GOT3 (cell line): ENCODE results near the gene WDR70.
"Not testable (repeated sequence)": the region's sequence is repeated elsewhere in the genome, so short reads cannot be mapped to it uniquely, and the experiment has no call there.

Experiments used
- DNase-seq: peaks from one replicate; lab custom pipeline; 2025; ENCODE audit warnings: mixed read lengths; lab: John Stamatoyannopoulos, UW

Gene WDR70

DNA sequence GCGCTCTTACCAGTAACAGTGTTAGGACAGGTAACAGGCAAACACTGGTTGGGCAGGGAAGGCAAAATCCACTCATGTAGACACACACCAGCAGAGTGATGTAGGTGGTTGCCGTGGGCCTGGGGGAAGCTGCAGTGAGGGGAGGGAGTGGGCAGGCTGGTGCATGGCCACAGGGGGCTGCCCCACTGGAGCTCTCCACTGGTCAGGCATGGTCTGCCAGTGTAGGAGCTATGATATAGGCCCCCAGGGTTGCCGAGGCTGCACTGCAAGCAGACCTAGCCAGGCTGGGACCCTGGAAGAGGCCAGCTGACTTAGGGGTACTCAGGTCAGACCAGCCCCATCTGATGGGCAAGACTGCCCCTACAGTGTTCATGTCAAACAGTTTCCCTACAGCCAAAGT is 306.1 kb downstream of the WDR70 start:
- no peak for DNase-seq

DNA sequence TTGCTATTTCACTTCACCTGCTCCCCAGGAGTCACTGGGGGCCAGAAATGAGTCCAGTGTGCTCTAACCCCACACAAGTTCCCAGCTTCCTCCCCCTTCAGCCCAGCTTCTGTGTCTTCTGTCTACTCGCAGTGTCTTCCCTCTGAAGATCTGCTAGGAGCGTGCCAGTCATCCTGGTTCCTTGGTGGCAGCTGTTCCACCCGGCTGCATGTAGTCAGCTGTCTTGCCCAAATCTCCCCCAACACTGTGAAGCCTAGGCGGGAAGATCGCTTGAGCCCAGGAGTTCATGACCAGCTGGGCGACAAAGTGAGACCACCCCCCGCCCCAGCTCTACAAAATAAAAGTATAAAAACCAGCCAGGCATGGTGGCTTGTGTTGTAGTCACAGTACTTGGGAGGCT is 306.7 kb downstream of the WDR70 start:
- DNase-seq = no peak

DNA sequence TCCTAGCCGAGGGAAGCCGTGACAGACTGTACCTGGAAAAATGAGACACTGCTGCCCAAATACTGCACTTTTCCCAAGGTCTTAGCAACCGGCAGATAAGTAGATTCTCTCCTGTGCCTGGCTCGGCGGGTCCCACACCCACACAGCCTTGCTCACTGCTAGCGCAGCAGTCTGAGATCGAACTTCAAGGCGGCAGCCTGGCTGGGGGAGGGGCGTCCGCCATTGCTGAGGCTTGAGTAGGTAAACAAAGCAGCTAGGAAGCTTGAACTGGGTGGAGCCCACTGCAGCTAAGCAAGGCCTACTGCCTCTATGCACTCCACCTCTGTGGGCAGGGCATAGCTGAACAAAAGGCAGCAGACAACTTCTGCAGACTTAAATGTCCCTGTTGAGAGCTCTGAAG is 309.8 kb downstream of the WDR70 start:
- DNase-seq = not testable (repeated sequence)

DNA sequence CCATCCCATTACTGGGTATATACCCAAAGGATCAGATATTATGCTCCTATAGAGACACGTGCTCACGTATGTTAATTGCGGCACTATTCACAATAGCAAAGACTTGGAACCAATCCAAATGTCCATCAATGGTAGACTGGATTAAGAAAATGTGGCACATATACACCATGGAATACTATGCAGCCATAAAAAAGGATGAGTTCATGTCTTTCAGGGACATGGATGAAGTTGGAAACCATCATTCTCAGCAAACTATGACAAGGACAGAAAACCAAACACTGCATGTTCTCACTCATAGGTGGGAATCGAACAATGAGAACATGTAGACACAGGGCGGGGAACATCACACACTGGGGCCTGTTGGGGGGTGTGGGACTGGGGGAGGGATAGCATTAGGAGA is 315.2 kb downstream of the WDR70 start:
- DNase-seq = not testable (repeated sequence)

DNA sequence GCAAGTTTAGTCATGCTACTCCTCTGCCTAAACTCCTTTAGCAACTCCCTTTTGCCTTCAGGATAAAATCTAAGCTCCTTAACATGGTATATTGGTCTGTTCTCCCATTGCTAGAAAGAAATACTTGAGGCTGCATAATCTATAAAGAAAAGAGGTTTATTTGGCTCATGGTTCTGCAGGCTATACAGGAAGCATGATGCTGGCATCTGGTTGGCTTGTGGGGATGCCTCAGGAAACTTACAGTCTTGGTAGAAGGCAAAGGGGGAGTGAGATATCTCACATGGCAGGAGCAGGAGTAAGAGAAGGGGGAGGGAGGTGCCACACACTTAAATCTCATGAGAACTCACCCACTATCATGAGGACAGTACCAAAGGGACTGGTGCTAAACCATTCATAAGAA is 315.7 kb downstream of the WDR70 start:
- DNase-seq = no peak

DNA sequence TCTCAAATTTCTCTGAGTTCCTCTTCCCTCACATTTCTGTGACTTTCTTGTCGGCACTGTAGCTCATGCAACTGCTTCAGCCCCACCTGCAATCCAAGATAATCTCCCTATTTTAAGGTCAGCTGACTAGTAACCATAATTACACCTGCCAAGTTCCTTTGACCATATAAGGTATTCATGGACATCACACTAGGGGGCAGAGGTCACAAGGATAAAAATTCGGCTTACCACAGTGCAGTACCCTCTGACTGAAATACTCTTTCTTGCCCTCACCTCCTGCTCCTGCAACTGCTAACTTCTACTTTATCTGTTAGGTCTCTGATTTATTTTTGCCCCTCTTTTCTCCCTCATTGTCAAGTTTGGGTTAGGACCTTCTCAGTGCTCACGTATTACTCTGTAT is 316.5 kb downstream of the WDR70 start:
- DNase-seq = no peak

DNA sequence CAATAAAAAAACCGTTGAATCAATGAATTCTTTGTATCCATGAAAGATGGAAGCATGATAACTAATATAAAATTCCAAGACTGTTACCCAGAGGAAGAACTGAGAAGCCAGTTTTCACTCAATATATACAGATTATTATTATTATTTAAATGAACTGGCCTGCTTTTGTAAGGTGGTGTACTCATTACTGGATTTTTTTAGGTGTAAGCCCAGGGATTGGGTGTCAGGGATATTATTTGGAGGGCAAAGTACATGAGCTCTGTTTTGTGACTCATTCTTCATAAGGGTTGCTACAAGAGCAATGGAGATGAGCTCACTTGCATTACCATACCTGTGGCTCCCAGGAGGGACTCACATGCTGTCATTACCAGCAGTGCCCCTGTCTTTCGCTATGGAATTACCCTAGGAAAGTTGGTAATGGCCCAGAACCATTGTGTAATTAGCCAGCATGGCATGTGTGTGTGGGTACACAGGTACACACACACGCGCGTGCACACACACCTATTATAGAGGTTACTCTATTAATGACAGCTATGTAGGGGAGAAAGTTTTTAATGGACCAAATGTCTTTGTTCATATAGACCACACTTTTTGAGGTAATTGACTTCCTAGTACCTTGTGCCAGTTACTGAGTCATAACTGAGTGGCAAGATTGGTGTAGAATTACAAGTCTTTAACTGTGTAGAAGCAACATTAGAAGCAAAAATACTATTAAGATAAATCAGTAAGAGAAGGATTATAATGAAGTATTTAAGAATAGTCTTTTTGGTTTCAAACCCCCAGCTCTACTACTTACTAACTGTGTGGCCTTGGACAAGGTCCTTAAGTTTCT is 317.3 kb downstream of the WDR70 start:
- no peak for DNase-seq

DNA sequence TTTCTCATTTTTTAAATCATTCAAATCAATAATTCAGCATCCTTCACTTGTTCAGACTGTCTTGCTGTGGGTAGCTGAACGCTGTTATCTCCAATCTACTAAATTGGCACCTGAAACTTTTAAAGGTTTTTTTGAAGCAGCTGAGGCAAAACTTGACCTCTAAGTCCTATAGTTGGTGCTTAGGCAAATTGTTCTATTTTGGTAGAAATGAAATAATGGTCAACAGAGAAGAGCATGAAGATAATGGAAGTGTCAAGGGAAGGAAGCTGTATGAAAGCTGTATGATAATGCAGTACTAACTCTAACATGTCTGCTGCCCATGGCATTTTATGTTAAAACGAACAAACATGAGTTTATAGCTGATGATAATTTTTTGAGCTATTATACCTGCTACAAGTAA is 322.8 kb downstream of the WDR70 start:
- no peak for DNase-seq

DNA sequence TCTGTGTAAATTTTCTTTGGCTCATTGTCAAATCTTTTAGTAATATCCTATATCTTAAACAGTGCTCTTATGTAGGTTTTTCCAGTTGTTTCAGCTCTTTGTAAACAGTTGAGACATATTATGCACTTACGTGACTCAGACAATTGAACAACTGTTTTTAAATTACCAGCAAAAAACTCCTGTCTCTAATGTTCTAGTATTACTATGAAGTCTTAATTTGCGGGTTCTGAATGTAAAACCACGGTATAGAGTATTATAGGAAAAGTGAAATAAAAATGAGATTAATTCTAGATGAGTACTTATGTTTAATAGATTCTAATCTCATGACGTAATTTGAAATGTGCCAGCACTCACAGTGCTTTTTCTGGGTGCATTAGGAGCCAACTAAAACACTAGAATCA is 324.7 kb downstream of the WDR70 start:
- no peak for DNase-seq

DNA sequence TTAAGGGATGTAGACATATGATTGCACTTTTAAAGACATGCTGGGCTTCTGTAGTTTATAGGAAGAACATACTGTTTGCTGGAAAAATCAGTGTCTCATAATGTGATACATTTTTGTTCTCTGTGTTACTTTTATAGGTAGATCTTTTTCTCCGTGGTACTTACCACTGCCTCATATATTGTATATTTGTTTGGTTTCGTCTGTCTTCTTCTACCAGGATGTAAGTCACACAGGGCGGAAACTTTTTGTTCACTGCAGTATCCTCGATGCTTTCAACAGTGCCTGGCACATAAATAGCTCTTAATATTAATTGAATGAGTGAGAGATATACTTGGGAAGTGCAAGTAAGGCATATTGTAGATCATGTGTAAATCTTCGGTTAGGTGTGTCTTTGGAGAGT is 325.3 kb downstream of the WDR70 start:
- no peak for DNase-seq

DNA sequence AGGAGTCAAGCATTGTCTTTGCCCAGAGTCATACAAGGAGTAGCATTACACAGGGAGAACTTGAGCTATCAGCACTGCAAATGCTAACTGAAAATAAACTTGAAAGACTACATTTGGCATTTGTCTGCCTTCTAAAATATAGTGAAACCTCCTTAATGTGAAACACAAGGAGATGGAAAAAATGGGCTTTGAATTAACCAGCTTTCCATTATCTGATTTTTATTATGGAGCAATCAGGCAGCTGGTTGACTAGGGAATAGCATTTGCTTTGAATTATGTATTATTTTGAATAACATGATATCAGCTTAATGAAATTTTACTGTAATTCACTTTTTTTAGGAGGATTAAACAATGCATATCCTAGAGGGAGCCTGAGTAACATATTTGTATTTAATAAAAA is 329.9 kb downstream of the WDR70 start:
- no peak for DNase-seq

DNA sequence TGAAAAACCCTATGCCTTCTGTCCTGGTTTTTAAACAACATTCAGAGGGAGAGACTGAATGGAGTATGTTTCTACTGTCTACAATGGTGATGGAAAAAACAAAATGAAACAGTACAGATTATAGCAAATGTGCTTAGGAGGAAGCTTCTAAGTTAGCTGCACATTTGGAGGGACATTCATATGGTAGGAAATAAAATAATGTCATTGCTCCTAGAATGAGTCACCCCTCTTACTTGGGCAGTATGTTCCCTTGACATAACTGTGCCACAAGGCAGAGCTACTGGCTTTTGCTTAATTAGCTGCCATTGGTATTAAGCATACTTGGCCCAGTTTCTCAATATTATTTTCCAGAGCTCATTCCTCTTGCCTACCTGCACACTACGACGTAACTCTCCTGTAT is 331.8 kb downstream of the WDR70 start:
- no peak for DNase-seq

DNA sequence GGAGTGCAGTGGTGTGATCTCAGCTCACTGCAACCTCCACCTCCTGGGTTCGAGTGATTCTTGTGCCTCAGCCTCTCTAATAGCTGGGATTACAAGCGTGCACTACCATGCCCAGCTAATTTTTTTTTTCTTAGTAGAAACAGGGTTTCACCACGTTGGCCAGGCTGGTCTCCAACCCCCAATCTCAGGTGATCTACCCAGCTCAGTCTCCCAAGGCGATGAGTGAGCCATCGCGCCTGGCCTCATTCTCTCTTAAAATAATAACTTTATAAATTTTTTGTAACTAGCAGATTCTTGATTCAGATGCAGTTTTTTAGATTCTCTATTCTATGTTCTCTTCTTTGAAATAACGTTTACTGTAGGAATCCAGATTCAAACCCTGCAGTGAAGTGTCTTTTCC is 333.6 kb downstream of the WDR70 start:
- DNase-seq = no peak

DNA sequence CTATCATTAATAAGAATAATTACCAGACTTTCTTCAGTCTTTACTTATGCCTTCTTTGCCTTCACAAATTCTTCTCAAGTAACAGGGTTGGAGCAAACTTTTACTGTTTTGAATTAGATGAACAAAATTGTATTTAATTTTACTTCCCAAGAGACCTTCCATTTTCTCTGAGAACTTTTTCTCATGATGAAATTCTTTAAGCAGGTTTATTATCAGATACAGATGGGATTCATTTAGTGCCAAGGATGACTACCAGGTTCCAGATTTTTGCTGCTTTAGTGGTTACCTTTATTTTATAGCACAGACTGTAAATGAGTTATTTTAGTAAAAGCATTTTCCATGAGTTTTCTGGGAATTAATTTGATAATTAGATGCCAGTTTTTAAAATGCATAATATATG is 335.6 kb downstream of the WDR70 start:
- DNase-seq = no peak

DNA sequence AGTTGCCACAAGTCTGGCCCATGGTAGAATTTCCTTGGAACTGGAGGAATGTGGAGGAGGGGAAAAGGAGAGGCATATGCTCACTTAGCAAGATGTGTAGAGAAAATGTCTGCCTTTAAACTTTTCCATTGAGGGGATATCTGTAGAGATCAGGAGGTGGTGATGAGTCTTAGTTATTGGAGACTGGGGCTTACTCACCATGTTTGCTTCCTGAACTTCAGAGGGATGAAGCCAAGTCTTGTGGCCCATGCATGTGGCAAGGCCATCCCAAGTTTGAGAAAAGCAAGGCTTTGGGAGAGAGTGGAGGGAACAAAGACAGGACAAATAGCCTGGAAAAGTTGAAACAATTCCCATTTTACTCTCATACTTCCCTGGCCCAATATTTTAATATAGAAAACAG is 336.2 kb downstream of the WDR70 start:
- DNase-seq = no peak

DNA sequence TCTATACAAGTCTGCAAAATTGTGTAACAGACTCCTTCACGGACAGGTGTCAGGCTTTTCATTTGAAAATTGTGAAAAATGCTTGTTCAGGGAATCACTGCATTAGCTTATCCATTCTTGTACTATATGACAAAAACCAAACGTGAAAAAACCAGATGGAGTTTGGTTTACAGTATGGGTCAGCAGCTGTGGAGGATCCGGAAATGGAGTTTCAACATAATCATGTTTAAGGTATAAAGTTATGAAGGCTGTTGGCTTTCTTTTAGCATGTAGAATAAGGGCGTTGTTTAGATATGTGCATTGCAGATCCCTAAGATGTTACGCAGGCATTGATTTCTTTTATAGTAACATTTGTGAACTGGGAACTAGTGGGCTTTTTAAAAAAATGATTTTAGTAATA is 336.9 kb downstream of the WDR70 start:
- no peak for DNase-seq

DNA sequence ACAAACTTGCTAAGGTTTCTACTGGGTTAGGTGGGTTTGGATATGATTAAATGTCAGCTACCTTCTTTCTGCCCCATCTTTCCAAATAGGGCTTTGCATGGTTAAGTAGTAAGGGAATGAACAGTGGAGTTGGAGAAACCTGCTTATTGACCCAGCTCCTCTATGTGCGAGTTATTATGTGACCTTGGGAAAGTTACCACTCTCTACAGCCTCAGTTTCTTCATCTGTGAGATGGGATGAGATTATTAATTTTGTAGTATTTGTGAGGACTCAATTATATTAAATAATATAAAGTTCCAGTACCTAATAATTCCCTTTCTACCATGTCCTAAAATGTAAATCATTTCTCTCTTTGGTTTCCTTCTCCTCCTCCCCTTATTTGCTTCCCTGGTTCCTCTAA is 337.3 kb downstream of the WDR70 start:
- DNase-seq = no peak

DNA sequence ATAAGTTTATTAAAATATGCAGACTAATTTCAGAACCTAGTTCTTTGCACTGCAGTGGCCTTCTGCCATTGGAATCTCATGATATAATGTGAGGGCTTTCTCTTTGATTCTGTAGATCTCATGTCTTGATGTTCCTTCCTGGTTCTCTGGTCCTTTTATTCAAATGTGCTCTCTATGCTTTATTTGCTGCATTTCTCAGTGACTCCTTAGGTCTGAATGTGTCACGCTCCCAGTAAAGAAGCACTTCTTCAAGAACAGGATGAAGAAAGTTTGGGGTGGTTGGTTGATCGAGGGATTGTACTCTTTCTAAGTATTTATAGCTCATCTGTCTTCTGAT is 338.1 kb downstream of the WDR70 start:
- DNase-seq = no peak

DNA sequence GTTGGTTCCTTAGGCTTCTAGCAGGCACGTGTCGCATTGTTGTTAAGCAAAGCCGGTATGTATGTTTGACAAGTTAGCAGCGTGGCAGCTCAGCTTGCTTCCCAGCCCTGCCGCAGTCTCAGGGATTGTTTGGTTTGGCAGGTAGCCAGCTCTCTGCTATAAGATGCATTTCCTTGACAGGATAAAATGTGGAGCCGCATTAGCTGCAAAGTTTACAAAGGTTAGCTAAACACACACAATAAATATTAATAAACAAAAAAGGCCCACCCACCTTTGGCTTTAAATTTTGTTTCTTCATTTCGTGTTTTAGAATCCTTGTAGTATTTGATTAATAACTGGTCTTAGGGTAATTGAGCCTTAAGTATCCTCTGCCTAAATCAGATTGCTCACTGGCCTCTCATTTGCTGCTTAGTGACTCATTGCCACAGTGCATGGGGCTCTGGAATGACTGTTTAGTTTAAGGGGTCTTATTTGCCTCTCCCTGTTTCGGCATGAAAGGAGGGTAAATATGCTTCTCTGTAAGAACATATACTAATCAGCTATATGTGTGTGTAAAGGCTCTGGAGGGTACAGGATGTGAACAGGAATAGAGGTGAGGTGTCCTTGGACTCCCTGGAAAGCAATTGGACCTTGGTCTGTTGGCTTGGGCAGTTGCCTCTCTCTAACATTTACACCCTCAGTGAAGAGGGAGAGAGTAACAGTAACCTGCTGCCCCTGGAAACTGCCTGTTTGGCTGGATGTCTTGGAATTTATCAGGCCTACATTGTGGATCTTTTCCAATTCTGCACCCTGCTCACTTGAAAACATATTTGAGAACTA is 338.7 kb downstream of the WDR70 start:
- no peak for DNase-seq

DNA sequence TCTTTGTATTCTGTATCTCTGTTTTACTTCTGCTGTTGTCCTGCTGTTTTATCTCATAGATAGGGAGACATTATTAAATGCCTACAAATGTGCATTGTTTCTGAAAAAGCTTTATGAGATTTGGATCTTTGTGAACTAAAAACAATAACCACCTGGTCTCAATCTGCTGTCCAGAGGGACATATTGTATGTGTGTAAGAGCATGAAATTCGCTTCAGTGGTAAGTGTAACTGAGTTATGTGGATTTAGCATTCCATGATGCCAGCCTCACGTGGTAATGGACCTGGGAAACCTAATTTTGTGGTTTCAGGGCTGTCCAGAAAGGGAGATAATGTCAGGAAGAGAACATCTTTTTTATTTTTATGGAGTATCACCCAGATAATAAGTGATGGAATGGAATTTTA is 341.4 kb downstream of the WDR70 start:
- DNase-seq = no peak

DNA sequence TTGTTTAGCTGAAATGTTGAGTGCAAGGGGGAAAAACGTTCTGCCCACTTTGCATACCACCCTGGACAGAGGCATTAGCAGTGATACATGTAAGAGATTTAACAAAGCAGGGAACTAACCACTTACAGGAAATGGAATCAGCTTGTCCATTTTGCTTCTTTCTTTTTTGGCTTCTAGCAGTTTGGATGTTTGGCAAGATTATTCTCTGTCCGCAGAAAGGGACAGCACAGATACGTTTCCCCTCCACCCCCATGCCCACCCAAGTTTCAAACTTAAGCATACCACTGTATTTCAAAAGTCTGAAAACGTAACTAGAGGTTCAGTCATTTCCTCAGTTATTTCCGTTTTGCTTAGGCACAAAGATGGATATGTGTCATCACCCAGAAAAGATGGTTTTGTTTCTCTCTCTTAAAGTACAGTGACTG is 342.3 kb downstream of the WDR70 start:
- DNase-seq = no peak

DNA sequence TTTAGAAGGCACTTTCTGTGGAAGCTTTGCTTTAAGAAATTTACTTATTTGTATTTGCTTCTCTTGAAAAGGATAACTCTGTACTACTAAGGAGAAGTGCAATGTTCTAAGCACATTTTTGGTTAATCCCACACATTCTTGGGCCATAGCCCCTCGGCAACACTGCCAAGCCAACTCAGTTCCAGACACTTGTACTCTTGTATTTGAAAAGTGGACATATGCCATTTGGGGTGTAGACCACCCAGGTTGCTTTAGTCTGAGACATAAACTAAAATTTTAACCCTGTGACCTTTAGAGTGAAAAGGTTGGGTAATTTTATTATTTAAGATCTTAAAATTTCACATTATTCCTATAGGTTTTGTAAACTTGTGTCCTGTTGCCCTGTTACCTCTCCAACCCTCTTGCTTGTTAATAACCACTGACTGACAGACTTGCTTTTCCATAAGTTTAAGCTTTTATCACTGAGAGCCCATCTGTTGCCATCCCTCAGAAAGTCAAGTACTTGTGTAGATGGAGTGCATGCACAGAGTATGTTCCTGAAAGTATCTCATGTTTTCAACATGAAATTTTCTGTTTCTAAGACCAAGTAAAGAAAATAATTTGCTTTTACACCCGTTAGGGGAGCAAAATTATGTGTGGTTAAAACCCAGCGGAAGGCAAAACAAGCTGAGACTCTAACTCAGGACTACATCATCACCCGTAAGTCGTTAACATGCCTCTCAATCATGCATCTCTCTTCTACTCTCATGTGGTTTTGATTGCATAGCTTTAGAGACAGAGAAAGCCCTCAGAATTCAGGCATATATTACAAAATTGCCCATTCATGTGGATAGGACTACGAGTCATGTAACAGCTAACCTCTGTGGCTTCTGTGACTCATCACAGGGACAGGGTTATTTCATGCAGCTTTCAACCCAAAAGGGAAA is 343.4 kb downstream of the WDR70 start:
- DNase-seq = no peak
